Measurements from ENCODE around the gene ASNSD1.
"Not testable (repeated sequence)": the region's sequence is repeated elsewhere in the genome, so short reads cannot be mapped to it uniquely, and the experiment has no call there.

The ASNSD1 gene

GRCh38 chr2:189648846-189649509 is 12.3 kb upstream of the ASNSD1 start:
- DNase-seq, result no peak

GRCh38 chr2:189651284-189651683 is 10.0 kb upstream of the ASNSD1 start:
- no peak for DNase-seq

- DNase-seq, result not testable (repeated sequence)
Measured at GRCh38 chr2:189653464-189653863, 7.8 kb upstream of the ASNSD1 start.

DNA sequence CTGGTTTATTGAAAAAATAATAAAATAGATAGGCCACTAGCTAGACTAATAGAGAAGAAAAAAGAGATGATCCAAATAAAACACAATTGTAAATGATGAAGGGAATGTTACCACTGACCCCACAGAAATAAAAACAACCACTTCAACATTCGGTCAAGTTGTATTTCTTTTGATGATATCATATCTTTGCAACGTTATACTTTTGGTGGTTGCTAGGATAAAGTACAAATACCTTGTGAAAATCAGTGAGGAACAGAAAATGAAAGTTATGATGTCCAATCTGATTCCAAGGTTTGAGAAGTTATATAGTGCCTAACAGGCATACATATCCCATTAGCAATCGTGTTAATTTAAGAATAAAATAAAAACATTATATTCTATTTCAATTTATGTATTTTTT is 6.6 kb upstream of the ASNSD1 start:
- no peak for DNase-seq

DNA sequence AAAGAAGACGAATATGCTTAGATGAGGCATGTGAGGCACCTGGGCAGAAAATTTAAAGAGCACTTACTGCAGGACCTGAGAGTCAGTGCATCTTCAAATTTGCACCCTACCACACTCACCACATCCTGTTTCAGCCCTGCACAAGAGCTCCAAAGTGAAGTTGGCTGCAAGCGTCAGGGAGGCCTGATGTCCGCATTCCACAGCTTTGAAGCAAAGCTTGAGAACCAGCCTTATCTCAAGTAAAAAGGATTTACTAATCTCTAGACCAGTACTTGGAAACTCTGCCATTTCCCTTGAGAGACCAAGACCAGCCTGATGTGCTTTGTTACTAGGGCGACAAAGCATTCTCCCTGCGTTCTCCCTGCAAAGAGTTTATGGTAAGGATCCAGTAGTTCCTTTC is 3.4 kb upstream of the ASNSD1 start:
- DNase-seq, result peak; percentile 60

- no peak for DNase-seq
Measured at GRCh38 chr2:189658306-189659212, 2.7 kb upstream of the ASNSD1 start.

- no peak for DNase-seq
Measured at GRCh38 chr2:189659734-189660133, 1.5 kb upstream of the ASNSD1 start.

GRCh38 chr2:189660803-189661147 is 484 bp upstream of the ASNSD1 start:
- no peak for DNase-seq

DNA sequence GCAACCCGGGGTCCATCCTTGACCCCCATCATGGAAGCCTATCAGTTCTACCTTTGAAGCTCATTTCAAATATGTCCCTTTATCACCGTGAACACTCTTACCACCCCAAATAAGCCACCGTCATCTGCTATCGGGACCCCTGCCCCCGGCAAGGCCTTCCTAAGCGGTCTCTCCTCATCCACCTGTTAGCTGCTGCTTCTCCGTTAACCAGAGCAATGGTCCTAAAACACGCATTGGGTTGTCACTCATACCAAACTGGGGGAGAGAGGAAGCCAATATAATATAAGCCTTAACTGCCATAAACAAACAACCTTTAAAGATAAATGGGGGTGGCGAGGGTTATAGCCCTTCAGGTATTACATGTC is 680 bp downstream of the ASNSD1 start:
- no peak for DNase-seq

DNA sequence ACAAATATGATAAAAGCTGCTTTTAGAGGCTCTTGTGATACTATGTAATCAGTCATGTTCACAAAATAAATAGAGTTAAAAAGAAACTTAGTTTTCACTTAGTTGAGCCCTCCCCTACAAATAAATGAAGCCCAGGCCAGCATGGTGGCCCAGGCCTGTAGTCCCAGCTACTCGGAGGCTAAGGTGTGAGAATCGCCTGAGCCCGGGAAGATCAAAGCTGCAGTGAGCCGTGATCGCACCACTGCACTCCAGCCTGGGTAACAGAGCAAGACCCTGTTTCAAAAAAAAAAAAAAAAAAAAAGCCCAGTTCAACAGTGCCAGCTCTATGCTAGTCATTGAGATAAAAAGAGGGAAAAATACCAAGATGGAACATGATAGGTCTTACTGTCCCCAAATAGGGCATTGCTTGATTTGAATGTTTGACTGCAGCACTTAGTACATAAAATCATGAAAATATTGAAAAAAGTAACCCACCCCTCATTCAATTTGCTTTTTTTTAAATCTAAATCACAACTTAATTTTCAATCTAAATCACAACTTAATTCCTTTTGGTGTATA is 1.5 kb downstream of the ASNSD1 start:
- no peak for DNase-seq

DNA sequence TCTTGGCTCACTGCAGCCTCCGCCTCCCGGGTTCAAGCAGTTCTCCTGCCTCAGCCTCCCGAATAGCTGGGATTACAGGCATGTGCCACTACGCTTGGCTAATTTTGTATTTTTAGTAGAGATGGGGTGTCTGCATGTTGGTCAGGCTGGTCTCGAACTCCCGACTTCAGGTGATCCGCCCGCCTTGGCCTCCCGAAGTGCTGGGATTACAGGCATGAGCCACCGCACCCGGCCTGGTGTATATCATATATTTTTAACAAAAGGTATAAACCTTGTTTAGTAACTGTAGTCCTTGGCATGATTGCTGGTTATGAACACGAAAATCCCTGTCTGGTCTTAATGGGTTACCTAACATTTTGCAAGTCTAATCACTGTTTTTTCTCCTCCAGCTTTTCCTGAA is 2.1 kb downstream of the ASNSD1 start:
- DNase-seq, result not testable (repeated sequence)

DNA sequence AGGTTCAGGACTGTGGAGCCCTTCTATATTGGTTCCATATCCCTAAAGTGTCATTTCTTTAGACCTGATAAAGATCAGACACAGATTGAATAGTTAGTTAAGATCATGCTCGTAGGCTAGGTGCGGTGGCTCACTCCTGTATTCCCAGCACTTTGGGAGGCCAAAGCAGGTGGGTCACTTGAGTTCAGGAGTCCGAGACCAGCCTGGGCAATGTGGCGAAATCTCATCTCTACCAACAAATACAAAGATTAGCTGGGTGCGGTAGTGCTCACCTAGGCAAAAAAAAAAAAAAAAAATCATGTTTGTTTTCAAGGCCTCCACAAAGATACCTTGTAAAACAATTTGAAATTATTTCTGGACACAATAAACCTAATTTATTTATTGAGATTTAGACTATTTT is 8.7 kb downstream of the ASNSD1 start:
- DNase-seq, result no peak

DNA sequence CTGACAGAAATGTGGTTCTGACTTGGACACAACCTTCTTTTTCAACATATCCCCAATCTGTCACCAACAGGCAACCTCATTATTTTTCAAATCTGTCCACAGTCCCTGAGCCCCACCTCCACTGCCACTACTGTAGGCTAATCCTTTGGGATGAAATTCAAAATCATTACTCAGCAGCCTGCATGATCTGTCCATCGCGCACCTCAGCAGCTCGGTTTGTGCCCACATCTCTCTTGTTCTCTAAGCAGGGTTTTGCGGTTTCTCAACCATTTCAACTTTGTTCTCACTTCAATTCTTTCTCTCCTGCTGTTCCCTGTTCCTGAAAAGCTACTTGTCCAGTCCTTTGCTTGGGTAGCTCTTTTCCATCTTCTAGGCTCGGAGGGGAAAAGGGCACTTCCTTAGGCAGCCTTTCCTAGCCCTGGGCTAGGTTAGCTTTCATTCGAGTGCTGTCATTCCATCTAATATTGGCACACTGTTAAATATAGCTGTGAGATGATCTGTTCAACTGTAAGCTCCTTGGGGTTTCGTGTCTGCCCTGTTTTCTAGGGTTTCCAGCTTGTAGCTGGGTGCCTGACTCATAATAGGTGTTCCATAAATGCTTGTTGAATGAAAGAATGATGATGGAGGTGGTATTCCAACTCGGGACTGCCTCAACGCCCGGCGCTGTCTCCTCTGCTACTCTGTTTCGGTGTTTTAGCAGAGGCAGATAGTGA is 12.6 kb downstream of the ASNSD1 start:
- DNase-seq, result no peak

DNA sequence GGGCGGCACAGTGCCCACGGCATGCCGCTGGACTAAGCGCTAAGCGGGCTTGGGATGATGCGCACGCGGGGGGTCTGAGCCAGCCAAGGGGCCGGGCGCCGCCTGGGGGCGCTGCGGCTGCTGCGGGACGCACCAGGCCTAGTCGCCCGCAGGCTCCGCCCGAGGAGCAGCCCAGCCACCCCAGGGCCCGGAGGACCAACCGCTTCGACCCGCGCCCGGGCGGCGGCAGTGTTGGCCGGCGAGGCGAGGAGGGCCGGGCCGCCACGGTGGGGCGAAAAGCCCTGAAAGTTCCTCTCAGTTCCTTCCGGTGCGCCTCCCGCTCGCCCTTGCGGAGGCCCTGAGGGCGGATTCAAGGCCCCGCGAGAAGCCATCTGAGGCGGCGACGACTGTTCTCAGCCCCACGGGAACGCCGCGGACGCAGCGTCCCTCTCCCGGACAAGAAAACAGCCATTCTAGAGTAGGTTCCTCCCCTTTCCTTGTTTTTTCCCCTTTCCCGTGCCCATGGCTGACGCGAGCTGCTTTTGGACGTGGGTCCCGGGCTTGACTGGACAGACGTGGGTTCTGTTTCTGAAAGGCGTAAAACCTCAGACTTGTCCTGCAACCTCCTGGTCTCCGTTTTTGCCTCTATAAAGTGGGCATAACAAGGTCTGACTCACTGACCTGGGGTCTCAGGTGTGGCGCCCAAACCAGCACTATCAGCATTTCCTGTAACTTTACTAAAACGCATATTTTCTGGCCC is 13.3 kb downstream of the ASNSD1 start, which contains the start of gene ANKAR:
Gene ANKAR, plus strand, starts transcription at position 297 of the 739 bp plus-strand sequence. CDS start 1,821 bp downstream, outside the sequence.
- peak; percentile 94 for DNase-seq

DNA sequence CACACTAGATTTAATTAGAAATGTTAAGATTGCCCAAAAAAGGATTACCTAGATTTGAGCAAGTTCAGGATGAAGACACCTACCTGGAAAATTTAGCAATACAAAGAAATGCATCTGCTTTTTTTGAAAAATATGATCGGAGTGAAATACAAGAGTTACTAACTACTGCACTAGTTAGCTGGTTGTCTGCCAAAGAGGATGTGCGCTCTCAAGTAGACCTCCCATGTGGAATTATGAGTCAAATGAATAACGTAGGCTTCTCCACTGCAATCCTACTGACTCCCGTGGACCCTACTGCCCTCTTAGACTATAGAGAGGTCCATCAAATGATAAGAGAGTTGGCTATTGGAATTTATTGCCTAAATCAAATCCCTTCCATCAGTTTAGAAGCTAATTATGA is 15.2 kb downstream of the ASNSD1 start:
- peak; percentile 47 for DNase-seq

GRCh38 chr2:189679226-189679625 is 18.0 kb downstream of the ASNSD1 start:
- no peak for DNase-seq

GRCh38 chr2:189681203-189681602 is 19.9 kb downstream of the ASNSD1 start:
- DNase-seq, result no peak

DNA sequence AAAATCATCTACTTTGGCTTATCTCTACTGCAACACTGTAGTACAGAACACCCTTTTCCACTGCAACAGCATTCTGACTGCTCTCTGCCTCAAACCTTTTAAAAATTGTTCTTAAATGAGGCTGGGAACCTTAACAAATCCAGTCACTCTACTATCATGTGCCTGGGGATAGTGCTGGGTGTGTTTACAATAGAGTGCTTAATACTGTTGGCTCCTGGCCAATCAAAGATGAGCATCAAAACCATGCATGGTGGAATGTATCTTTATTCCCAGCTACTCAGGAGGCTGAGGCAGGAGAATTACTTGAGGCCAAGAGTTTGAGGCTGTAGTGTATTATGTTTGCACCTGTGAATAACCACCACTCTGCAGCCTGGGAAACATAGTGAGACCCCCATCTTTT is 20.6 kb downstream of the ASNSD1 start:
- DNase-seq, result no peak

- DNase-seq, result no peak
Measured at GRCh38 chr2:189683348-189683747, 22.1 kb downstream of the ASNSD1 start.

DNA sequence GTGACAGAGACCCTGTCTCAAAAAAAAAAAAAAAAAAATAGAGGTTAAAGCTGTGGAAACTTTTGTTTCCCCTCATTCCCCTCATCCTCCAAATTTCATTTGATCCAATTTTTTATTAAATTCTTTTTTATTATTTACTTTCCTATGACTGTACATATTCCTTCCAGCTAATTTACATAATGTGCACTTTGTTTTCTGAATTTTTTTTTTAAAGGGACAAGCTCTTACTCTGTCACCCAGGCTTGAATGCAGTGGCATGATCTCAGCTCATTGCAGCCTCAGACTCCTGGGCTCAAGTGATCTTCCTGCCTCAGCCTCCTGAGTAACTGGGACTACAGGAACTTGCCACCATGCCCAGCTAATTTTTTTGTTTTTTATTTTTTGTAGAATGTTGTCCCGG is 23.6 kb downstream of the ASNSD1 start:
- DNase-seq, result no peak

DNA sequence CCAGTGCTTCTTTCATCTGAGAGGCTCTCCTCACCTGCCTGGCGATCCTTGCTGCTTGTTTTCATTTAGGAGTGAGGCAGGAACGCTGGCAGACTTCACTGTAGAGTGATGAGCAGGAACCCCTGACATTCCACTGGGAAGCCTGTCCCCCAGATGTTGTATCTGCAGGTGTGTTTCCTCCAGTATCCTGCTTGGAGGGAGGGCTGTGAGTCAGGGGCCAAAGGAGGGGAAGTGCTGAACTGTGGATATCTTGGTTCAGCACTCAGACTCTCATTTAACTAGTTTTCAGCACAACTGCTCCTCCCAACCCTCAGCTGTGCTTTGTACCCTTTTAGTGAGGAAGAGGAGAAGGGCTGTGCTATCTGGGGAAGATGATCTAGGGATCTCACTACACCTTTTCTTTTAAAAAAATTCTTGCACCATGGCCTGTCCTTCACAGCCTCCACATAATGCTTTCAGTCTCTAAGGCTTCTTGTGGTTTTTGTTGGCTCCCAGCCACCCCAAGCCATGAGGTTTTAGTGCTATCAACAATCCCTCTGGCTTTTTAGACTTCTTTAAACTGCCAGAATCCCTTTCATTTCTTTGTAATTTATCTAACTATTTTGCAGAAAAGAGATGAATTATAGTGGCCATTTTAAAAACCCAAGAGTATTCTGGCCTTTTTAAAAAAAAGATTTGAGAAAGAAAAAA is 24.4 kb downstream of the ASNSD1 start:
- peak; percentile 72 for DNase-seq

- DNase-seq, result not testable (repeated sequence)
Measured at GRCh38 chr2:189687796-189688195, 26.5 kb downstream of the ASNSD1 start.

All from fibroblast of skin of scalp (primary cell).